Measurements from ENCODE around the gene SND1.
A peak's percentile ranks its signal among the peaks of the same experiment; 100 is the strongest.

The SND1 gene

DNA sequence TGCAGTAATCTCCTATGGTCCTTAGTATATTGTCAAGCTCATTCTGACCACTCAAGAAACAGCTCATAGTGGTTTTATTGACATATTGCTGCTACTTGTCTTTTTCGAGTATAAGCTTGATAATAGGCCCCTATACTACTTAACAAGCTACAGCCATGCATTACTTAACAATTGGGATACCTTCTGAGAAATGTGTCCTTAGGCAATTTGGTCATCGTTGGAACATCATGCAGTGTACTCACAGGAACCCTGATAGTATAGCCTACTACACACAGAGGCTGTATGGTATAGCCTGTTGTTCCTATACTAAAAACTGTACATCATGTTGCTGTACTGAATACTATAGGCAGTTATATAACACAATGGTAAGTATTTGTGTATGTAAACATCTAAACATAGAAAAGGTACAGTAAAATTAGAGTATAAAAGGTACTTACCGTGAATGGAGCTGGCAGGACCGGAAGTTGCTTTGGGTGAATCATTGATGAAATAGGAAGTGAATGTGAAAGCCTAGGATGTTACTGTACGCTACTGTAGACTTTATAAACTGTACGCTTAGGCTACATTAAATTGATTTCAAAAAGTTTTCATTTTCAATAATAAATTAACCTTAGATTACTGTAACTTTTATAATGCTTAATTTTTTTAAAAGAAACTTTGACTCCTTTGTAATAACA, 218.4 kb downstream of the SND1 start:
- no peak for DNase-seq (ENCODE audit: low spot score)

DNA sequence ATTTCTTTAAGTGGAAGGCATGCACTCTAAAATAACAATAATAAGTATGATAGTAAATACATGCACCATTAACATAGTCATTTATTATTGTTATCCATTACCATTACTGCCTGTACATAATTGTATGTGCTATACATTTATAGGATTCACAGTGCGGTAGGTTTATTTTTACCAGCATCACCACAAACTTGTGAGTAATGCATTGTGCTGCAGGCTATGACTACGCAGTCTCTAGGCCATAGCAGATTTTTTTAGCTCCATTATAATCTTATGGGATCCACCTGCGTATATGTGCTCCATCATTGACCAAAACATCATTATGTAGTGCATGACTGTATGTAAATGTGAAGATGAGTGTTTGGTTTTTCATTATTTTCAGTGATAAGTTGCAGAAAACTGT, 219.2 kb downstream of the SND1 start:
- DNase-seq (ENCODE audit: low spot score) = no peak

DNA sequence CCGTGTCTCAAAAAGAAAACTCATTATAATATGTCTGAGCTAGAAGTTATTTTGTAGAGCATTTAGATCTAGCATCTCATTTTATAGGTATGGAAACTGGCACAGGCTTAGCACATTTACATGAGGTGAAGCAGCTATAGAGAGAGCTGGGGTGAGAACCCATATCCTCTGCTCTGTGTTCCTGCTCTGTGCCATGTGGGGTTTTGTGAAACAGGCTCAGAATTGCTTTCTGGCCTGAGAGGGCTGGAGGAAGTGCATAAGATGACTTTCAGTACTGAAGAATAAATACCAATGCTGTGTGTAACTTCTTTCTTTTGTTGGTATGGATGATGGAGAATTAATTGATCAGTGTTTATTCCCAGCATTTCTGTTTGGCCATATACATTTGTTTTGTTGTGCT, 220.1 kb downstream of the SND1 start:
- no peak for DNase-seq (ENCODE audit: low spot score)

DNA sequence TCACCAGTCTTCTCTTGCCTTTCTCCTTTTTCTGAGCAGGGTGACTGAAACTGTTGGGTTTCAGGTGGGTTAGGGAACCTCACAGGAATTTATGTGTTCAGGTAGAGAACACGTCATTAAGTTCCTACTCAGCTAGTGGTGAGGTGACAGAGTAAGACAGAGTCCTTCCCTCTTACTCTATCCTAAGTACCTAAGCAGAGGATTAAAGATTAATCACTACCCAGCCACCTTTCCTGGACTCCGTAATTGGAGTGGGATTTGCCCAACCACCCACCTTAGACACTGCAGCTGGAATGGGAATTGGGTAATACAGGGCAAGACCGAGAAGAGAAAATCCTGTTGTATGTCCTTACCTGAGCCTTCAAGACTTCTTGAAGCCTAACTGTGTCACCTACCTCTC, 221.2 kb downstream of the SND1 start:
- no peak for DNase-seq (ENCODE audit: low spot score)

DNA sequence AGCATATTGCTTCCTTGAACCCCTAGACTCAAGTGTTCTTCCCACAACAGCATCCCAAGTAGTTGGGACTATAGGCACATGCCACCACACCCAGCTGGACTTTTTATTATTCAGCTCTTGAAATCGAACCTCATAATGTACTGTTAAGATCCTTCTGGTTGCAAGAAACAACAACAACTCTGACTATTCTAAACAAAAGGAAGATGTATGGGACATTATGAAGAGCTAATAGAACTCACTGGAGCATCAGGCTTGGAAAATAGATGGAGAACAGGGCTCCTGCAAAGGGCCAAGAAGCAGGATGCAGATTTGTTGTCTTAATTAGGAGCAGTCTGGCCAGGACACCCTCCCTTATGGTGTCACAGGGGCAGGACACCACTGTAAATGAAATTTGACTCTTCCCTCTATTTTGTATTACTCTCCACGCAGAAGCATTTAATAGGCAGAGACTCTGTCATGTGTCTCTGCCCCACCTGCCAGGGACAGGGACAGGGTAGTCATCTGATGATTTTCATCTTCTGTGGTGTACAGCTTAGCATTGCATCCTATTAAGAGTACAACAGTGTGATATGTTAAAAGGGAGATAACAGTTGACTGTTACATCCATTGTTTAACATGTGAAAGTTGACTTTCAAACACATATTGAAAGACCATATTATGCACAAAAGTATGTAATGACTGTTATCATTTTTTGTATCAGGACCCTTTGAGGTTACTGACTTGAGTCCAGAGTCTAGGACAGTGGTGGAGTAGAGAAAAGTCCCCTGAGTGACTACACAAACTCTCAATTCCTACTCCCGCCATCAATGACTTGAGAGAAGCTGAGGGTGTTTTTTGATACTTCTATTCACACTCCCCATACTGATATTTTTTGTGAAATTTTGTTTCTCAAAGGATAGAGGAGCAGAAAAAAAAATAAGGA, 222.0 kb downstream of the SND1 start:
- DNase-seq (ENCODE audit: low spot score) = no peak

DNA sequence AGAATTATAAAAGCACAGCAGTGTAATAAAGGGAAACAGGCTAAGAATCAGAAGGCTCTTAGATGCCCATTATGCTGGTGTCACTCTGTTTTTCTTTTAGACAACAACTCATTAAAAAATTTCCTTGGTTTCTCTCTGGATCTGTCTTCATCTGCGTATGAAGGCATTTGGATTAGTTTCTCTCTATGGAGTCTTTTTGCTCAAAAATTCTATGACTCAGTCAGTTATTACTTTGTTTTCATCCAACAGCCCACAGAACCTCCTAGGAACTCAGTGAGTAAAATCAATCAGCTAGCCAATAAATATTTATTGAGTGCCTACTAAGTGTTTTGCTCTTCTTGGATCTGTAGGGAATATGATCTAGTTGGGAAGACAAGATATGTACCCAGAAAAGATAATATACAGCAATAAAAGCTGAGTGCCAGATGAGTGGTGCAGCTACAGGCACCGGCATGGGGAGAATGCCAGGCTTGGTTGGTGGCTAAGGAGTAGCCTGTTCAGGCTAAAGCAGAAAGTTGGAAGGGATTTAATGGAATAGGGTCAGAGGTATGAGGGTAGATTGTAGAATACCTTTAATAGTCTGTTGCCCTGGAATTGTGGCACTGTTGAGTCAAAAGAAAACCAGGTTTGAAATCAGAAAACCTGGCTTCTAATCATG, 223.1 kb downstream of the SND1 start:
- no peak for DNase-seq (ENCODE audit: low spot score)

DNA sequence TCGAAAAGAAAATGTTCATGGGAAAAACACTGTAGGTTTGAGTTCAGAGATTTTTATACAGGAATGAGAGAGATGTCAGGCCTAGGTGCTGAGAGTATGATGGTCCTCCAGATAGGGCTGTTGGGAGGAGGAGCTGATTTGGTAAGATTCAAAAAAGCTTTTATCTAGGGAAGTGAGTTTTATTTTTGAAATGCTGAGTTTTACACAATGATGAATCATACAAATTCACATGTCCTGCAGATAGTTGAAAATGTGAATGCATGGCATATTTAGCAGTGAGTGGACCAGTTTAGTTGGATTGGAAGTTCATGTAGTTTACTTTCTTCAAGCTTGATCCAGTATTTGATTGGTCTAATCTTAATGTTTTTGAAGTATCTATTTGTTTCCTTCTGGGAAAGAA, 224.4 kb downstream of the SND1 start:
- DNase-seq (ENCODE audit: low spot score) = no peak

DNA sequence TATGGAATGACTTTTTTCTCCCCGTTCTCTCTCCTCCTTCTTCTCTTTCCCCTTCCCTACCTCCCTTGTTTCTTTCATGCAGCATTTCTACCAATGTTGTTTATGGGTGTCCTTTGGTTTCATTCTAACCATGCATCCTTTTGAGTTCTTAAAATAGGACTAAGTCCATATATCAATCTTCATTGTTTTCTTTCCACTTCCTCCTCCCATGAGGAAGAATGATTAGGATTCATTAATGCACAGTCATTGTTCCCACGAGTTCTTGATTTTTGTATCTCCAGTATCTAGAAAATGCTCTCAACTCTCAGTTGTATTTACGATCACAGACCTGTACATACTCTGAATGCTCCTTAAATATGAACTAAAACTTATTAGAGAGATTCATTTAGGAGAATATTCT, 226.0 kb downstream of the SND1 start:
- DNase-seq (ENCODE audit: low spot score) = no peak

DNA sequence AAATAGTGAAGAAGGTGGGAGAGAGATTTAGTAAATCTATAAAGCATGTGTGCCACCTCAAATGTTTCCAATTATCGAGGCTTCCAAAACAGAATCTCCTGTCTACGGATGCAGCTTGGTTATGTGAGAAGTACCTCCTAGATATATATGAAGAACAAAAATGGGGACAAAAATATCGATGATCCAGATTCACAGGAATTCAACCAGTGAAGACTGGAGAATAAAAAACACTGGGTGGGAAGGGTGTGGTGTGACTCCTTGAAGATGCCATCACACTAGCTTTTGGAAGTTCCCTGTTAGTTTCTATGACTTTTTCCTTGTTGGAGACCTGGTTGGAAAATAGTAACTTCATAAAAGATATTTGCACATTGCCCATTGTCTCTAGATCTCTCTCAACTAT, 226.8 kb downstream of the SND1 start:
- no peak for DNase-seq (ENCODE audit: low spot score)

DNA sequence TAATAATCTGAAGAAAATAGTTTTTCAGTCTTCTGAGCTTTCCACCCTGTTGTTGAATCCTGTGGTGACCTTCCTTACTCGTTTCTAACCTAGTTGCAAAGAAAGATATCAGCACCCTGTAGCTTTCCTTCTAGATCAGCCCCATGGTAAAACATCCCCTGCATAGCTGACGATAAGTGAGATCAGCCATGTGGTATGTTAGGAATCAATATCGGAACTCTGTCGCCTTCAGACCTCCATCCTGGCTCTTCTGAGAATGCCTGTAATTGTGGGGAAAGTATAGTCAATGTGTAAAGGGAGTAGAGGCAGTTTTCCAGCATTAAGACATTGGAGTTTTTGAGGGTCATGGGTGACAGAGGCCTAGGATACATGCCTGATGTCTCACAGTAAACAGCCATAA, 227.4 kb downstream of the SND1 start:
- no peak for DNase-seq (ENCODE audit: low spot score)

DNA sequence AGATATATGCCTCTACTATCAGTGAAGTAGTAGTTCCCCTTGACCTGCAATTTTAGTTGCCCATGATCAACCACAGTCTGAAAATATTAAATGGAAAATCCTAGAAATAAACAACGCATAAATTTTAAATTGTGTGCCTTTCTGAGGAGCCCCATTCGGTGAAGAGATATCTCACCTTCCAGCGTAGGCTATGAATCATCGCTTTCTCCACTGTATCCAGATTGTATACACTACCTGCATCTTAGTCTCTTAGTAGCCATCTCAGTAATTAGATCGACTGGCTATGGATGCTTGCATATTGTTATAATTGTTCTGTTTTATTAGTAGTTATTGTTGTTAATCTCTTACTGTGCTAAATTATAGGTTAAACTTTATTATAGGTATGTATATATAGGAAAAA, 227.9 kb downstream of the SND1 start:
- DNase-seq (ENCODE audit: low spot score) = no peak

DNA sequence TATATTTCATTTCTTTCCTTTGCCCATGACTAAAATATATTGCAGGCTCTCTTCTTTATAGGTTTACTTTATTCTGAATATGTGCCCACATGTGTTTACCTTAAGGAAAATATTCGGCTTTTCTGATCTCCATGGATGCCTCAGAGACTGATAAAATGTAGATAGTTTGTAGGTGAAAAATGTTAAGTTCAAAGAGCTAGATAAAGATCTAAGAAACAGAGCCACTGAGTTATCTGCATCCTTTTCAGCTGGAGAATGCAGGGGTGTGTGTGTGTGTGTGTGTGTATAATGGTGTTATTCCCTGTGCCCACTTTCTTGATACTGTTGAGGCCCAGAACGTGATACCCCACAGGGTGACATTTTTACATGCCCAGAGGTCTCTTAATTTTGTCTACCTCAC, 228.5 kb downstream of the SND1 start:
- no peak for DNase-seq (ENCODE audit: low spot score)

DNA sequence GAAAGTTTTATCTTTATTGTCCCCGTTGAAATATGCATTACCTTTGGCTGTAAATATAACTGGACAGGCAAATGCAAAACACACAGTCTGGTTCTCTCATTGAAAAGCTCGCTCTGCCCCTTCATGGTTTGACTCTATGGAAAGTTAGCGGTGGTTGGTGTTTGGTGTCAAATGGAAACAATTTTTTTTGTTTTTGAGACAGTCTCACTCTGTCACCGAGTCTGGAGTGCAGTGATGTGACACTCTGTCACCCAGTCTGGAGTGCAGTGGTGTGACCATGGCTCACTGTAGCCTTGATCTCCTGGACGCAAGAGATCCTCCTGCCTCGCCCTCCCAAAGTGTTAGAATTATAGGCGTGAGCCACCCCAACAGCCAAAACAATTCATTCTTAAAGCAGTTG, 229.6 kb downstream of the SND1 start:
- no peak for DNase-seq (ENCODE audit: low spot score)

DNA sequence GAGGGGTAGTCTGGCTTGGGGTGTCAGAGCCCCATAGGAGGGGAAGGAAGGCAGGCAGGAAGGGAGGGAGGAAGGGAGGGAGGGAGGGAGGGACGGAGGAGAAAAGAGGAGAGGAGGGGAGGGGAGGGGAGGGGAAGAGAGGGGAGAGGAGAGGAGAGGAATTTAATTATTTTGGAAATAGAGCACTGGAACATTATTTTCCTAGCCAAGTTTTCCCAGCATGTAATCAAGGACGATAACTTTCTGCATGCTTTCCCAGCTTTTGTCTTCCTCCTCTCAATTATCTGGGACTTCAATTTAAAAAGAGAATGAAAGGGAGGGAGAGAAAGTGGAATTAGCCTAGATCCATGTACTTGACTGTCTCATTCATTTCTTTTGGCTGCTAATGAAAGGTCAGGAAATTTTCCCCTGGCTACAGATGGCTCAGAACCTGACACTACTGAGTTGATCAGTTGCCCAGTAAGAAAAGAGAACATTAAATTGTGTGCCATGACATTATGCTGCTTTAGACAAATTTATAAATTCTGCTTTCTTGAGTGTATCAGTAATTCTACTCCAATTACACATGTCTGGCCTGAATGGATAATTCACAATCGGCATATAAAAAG, 230.4 kb downstream of the SND1 start:
- peak; percentile 34 for DNase-seq (ENCODE audit: low spot score)

DNA sequence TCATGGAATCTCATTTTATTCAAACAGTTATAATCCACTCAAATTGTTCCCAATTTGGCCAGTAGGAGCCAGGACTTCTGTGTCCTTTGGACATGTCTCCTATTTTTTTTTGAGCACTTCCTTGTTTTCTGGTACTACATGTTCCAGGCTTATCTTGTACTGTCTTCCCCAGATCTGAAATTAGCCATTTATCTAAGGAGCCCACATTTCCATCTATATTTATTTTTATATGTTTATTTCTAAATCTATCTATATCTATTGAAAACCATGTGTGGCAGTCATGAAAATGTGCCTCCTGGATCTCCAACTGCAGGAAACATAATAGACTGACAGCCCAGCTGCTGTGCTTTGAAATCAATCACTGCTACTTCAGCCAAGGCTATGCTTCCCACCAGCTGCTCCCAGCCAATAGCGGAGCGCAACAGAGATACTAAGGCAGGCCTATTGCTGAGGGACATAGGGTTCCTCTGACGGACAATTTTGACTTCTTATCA, 232.1 kb downstream of the SND1 start:
- DNase-seq (ENCODE audit: low spot score) = no peak

DNA sequence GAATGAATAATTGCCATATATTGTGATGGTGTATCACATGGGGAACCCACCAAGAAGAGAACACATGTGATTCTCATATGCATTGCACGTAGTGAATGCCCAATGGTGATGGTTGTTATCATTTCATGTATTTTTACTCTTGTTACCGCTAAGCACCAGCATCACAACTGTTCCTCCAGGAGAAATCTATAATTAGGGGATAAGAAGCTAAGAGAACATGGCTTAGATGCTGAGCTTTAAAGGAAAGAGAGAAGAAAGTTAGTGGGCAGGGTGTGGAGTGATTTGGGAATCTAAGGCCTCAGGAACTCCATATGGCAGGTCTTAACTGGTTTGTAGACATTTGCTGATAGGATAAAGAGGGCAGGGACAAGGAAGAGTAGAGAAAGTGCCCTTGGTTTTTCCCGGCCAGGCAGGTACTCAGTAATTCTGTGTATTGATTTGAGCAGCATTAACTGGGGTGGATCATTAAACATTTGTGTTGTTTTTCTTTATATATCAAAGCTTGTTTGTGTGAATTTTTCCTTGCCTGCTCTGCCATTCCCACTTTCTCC, 233.3 kb downstream of the SND1 start:
- no peak for DNase-seq (ENCODE audit: low spot score)

DNA sequence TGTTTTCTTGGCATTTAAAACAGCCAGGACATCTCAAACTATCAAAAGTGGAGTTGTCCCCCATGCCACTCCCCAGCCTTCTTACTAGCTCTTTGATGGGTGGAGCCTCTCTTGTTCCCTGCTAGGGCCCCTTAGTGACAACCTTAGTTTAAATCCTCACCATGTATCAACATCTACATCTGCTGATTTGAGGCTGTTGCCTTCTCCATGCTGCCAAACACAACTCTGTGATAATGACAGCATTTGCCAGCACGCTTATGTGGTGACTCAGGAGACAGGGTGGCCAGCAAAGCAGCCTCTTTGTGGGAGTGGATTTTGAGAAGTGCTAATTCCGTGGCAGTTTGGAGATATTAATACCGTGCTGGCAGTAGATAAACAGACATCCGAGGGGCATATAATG, 233.8 kb downstream of the SND1 start:
- DNase-seq (ENCODE audit: low spot score) = peak; percentile 41

DNA sequence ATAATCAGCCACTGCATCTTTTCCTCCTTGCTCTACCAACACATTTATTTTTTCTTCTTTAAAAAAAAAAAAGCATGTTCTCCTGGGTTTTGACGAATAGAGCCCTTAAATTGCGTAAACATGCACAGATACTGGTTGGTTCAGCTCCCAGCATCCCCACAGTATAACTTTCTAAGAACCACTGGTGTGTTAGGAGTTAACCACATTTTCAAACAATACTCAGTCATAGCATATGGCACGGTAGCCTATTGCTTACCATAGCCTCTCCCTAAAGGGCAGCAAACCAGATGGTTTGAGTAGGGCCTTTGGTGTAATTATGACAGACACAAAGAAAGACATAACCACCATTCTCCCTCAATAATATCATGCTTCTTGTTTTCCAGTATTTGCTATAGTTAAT, 234.3 kb downstream of the SND1 start:
- DNase-seq (ENCODE audit: low spot score) = no peak

DNA sequence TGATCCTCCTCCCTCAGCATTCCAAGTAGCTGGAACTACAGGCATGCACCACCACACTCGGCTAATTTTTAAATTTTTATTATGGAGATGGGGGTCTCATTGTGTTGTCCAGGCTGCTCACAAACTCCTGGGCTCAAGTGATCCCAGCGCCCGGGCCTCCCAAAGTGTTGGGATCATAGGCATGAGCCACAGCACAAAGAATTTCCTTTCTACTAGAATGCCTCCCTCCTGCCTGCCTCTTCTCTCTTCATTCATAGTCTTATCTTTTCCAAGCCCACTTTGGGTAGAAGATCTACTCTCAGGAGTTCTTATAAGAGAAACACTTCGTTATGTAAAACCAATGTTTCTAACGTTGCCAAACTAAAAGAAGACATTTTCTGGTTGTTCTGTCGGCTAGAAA, 235.1 kb downstream of the SND1 start:
- DNase-seq (ENCODE audit: low spot score) = no peak

DNA sequence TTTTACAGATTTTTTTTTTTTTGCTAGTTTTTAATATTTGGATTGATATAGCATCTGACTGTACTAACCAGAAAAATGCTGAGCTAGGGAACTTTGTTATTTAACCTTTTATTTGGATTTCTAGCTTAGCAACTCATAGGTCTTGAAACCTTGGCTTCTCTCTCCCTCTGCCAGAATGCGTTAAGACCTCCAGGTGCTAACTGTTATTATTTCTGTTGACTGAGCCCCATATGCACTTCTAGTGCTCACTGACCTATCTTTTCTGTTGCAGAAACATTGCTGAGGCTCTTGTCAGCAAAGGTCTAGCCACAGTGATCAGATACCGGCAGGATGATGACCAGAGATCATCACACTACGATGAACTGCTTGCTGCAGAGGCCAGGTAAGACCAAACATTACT, 235.6 kb downstream of the SND1 start:
- no peak for DNase-seq (ENCODE audit: low spot score)

DNA sequence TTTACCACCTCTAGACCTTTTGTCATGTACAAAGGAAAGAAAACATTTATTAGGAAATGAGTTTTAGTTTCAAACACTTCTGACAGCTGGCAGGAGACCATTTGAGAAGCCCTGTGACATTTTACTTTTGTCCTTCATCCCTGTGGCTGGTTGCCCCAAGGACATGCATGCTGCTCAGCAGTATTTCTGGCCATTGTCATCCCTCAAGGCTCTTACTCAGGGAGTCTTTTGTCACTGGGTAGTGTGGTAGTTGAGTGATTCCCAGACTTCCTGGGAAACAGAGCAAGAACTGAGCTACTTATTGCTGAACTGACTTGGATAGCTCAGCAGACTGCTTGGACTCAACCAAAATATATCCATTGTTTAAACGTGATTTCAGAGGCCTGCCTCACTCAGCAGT, 236.4 kb downstream of the SND1 start:
- DNase-seq (ENCODE audit: low spot score) = no peak

DNA sequence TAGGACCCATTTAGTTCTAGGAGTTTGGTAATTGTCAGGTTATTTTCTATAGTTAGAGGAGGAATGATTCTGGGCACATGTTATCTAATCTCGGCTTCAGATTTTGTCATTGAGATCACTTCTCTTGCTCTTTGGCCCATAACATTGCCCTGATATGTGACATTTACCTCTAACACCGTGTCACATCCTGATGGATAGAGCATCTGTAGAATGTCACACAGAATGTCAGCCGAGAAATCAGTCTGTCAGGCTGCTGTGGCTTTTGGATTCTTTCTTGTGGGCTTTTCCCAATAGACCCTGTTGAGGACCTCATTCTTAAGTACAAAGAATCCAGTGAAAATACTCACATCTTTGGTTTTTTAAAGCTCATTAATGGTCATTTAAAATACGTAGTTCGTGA, 236.8 kb downstream of the SND1 start:
- no peak for DNase-seq (ENCODE audit: low spot score)
